ENCODE results near the gene CCNG2. TPM values are rescaled to one million over a fixed set of nuclear protein-coding genes. Genes with fewer than 3 reads are reported as not detected.

Gene CCNG2
- total RNA-seq, 1 donor from 2014 or later: 48.5 TPM

DNA sequence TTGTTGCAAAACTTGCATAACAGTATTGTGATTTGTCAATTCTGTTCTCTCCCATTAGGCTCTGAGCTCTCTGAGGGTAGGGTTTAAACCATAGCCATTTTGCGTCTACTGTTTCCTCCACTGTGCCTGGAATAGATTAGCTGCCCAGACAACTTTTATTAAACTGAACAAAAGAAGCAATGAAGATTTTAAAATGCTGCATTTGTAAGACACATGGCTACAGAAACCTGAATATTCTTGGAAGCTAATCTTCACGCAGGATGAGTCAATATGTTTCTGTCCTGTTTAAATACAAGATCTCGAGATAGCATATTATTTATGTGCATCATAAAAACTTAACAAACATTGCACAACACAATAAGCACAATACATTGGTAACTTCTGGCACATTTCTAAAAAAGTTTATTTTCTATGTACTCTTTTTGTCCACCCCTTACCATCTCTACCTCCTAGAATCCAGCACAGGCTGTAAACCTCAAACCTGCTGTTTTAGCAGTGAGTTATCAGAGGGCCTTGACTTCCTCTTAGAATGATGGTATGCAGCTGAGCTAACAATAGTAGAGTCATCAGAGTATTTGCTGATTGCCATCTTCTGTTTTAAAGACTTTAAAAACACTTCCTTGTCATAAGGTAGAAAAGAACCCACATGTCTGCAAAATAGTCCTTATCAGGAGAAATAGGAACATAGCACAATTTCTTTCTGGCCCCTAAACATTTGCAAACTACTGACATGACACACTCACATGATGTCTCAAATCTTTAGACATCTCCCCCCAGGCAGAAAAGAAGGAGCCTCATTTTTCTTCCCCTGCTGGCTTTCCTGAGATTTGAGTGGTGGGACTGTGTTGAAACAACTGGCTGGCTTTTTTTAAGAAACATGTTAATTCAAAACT lies 10.6 kb upstream of the CCNG2 start:
- no peak for ATAC-seq
- DNase-seq (ENCODE audit: low spot score): no peak
- intact Hi-C loops (cut with DNase I): no loop called here

DNA sequence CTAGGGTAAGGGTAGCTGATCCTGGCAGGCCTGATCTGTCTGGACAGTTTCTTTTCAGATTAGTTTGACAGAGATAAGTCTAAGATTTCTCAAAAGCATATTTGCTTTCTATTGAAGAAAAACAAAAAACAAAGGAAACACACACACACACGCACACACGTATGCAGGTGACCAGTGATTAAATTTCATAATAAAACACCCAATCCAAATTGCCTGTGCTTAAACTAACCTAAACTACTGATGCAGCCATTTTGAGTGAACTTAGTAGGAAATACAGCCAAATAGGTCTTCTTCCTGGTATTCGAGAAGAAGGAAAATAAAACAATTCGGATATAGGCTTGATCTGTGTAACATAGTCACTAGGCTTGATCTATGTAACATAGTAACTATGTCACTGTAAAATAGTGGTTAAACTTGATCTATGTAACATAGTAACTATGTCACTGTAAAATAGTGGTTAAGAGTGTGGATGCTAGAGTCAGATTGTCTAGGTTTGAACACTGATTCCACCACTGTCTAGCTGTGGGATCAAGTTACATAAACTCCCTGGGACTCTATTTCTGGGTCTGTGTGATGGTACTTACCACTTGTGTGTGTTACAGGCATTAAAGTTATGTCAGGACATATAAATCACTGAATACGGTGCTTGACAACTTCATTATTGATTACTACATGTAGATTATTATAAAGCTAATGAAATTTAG lies 9.8 kb upstream of the CCNG2 start:
- no peak for DNase-seq (ENCODE audit: low spot score)
- intact Hi-C loops (cut with DNase I): no loop called here
- no peak for ATAC-seq

GRCh38 chr4:77148078-77148477 lies 8.9 kb upstream of the CCNG2 start:
- no peak for DNase-seq (ENCODE audit: low spot score)
- no peak for ATAC-seq
- intact Hi-C loops (cut with DNase I): no loop called here

DNA sequence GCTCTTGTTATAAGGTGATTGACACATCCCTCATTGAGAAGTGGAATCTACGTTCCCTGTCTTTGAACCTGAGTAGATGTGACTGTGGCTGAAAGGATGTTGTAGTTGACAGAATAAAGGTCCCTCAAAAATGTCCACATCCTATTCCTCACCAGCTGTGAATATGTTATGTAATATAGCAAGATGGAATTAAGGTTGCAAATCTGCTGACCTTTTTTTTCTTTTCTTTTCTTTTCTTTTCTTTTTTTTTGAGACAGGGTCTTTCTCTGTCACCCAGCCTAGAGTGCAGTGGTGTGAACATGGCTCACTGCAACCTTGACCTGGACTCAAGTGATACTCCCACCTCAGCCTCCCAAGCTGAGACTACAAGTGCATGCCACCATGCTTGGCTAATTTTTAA lies 7.2 kb upstream of the CCNG2 start:
- ATAC-seq (no peak), DNase-seq (ENCODE audit: low spot score) (no peak)
- intact Hi-C loops (cut with DNase I): no loop called here

DNA sequence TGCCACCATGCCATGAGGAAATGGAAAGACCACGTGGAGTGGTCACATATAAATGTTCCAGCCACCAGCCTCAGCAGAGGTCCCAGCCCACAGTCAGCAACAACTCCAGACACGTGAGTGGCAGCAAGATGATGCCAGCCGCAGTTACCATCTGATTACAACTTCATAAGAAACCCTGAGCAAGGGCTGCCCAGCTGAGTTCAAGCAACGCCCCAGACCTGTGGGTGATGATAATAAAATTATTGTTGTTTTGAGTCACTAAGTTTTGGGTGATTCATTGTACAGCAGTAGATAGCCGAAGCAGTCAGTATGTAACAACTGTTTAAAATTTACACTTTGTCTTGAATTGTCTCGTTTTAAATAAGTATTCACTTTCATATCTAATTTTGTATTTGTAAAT lies 5.8 kb upstream of the CCNG2 start:
- intact Hi-C loops (cut with DNase I): no loop called here
- DNase-seq (ENCODE audit: low spot score) (no peak), ATAC-seq (no peak)

GRCh38 chr4:77152421-77152820 lies 4.6 kb upstream of the CCNG2 start:
- intact Hi-C loops (cut with DNase I): no loop called here
- DNase-seq (ENCODE audit: low spot score) (no peak), ATAC-seq (no peak)

DNA sequence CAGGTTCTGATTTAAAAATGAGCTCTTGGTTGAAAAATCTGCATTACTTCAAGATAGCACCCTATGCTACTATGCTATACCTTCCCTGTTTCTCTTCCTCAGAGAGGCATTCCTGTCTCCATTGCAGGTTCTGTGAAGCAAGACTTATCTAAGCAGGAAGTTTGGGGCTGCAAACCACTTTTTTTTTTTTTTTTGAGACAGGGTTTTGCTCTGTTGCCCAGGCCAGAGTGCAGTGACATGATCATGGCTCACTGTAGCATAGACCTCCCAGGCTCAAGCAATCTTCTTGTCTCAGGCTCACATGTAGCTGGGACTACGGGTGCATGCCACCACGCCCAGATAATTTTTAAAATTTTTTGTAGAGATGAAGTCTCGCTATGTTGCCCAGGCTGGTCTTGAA lies 4.0 kb upstream of the CCNG2 start:
- ATAC-seq: no peak
- no peak for DNase-seq (ENCODE audit: low spot score)
- intact Hi-C loops (cut with DNase I): no loop called here

DNA sequence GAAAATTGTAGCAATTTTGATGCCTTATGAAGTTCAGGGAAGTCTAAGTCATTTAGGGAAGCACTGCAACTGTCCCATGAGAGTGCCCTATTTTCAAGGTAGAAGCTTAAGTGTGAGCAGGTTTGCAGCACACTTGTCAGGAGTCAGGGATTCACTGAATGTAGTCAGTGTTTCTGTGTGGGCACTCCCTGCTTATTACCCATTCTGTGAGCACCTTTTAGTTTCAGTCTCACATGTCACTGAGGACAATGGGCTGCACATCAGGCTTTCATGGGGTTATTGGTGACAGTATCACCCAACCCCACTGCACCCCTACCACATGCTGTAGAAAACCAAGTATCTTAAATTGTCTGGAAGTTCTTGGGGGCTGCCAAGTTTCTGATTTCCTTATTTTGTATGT lies 2.9 kb upstream of the CCNG2 start:
- intact Hi-C loops (cut with DNase I): no loop called here
- DNase-seq (ENCODE audit: low spot score) (no peak), ATAC-seq (no peak)

GRCh38 chr4:77154761-77155499 lies 2.1 kb upstream of the CCNG2 start:
- no peak for DNase-seq (ENCODE audit: low spot score)
- intact Hi-C loops (cut with DNase I): no loop called here
- ATAC-seq: no peak

DNA sequence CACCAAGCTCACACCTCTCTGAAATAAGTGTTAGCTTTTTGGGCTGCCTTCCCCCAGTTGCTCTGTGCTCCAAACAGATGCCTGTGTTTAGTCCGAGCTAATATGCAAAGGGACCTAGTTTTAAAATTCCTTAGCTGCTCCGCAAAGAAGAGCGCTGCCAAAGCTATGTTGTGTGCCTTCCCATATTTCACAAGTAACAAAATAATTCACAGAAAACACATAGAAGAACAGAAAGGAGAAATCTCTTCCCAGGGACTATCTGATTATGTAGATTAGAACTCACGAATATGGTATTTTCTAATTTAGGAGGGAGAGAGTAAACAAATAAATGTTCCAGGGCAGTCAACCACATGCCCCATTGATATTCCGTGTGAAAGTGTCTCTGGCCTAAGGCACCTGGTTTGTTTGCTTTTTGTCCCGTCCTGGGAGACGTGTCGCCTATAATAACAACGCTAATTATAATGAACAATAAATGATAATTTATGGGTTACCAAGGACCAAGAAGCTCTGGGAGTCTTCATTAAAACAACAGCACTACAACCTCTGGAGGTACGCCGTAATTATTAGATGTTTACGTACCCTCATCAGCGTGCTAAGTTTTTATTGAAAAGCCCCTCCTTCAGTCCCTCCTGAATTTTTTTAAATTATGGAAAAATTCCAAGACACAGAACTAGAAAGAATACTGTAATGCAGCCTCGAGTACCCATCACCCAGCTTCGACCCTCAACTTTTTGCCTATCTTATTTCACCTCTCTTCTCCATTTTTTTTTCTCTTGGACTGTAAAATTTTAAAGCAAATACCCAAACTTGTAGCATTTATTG lies 1.2 kb upstream of the CCNG2 start:
- DNase-seq (ENCODE audit: low spot score): no peak
- intact Hi-C loops (cut with DNase I): no loop called here
- no peak for ATAC-seq

DNA sequence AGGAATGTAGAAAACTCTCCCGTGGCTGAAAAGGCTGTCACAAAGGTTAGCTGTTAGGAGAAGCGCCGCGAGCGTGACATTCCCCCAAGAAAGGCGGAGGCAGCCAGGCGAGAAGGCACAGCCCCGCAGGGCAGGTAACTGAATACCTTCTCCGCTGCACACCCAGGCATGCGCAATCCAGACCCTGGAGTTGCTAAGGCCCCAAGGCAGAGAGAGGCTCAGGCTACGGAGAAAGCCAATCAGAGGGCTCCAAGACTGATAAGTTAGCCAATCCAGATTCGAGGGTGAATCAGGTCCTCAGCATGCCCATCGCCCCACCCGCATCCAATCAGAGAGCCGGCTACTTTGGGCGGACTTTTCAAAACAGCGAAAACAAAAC lies 485 bp upstream of the CCNG2 start:
- DNase-seq (ENCODE audit: low spot score): peak; percentile 95
- ATAC-seq: peak; percentile 96
- intact Hi-C loops (cut with DNase I): no loop called here

DNA sequence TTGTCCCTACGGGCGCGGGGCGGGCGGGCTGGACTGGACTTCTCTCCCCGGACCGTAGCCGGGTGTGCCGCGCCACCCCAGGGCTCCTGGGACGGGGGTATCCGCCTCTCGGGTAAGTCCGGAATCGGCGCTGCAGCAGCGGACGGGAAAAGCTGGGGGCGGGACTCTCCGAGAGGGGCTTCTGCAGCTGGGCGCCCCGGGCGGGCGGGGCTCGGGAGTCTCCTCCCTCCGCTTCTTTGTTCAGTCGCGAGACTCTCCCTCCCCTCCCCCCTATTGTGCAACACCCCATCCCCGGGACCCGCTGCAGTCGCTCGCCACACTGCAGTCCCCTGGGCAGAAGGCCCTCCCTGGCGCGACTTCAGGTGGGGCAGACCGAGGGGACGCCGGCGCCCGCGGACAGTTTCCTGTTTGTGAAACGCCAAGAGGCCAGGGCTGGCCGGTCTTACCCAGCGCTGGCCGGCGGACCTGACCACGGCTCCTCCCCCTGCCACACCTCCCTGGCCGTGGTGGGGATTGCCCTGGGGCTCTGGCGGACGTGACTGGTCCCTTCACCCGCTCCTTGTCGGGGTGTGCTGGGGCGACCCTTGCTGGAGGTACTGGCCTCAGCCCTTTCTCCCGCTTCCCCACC lies 966 bp downstream of the CCNG2 start:
- peak; percentile 90 for ATAC-seq
- peak; percentile 94 for DNase-seq (ENCODE audit: low spot score)
- intact Hi-C loops (cut with DNase I): no loop called here

DNA sequence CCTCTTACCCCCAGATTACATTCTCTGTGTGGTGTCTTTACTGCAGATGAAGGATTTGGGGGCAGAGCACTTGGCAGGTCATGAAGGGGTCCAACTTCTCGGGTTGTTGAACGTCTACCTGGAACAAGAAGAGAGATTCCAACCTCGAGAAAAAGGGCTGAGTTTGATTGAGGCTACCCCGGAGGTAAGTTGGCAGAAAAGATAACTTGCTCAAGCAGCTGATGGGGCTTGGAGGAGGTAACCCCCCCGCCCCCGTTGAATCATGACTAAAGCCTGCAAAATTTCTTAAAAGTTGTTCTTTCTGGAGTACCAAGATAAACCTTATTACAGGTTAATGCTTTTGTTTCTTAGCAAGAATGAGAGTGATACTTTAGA lies 1.5 kb downstream of the CCNG2 start:
- ATAC-seq (no peak), DNase-seq (ENCODE audit: low spot score) (no peak)
- intact Hi-C loops (cut with DNase I): no loop called here

- ATAC-seq (no peak), DNase-seq (ENCODE audit: low spot score) (no peak)
- intact Hi-C loops (cut with DNase I): no loop called here
These were observed 2.8 kb downstream of the CCNG2 start for GRCh38 chr4:77159806-77160205.

GRCh38 chr4:77163641-77164040 lies 6.6 kb downstream of the CCNG2 start:
- ATAC-seq: no peak
- DNase-seq (ENCODE audit: low spot score): no peak
- intact Hi-C loops (cut with DNase I): no loop called here

- ATAC-seq (no peak), DNase-seq (ENCODE audit: low spot score) (no peak)
- intact Hi-C loops (cut with DNase I): no loop called here
These were observed 10.2 kb downstream of the CCNG2 start for GRCh38 chr4:77167173-77167572.

GRCh38 chr4:77167866-77168265 lies 10.9 kb downstream of the CCNG2 start:
- no peak for ATAC-seq
- no peak for DNase-seq (ENCODE audit: low spot score)
- intact Hi-C loops (cut with DNase I): no loop called here

GRCh38 chr4:77169481-77169880 lies 12.5 kb downstream of the CCNG2 start:
- intact Hi-C loops (cut with DNase I): no loop called here
- DNase-seq (ENCODE audit: low spot score): no peak
- ATAC-seq: no peak

- ATAC-seq (no peak), DNase-seq (ENCODE audit: low spot score) (no peak)
- intact Hi-C loops (cut with DNase I): no loop called here
These were observed 13.9 kb downstream of the CCNG2 start for GRCh38 chr4:77170926-77171325.

Data from sciatic nerve (tissue), 2 donors.